Spleen (tissue), 7 donors: ENCODE measurements around the gene CWC22.

Source experiments
- CTCF ChIP-seq, 11 experiments: fragments of 200-600 bp in 7 of 11; fragments of 450-650 bp in 4 of 11; sonication (generic) in 4 of 11; IDR thresholded peaks in 8 of 11; conservative IDR thresholded peaks in 3 of 11; 1 replicate in 7 of 11; 2 replicates in 4 of 11; pipeline versions ENCODE4 v1.4.0 to v1.8.0; 2016 to 2021; ENCODE audit warnings: antibody characterized with exemption in 11 of 11, inconsistent platforms in 4 of 11, mild to moderate bottlenecking in 1 of 11
- POLR2AphosphoS5 ChIP-seq, 3 donors: sonication (generic); formaldehyde crosslinking; IDR thresholded peaks; one replicate each; pipeline ENCODE4 v1.5.1; 2017; ENCODE audit warnings: antibody characterized with exemption in 3 of 3
- donor health status: DM: no; HTN: no; CAD: no; lungs with moderate emphysema.
- donor health status: DM: no; HTN: no; CAD: no.
- donor health status: DM: no; HTN: no; CAD: no.

- TF ChIP-seq CTCF (IDR thresholded peaks at IDR 0.05 in 8 of 11, conservative IDR thresholded peaks at IDR 0.05 in 3 of 11) (no peak), POLR2AphosphoS5 (IDR thresholded peaks at IDR 0.05) (no peak)
These were observed 32.3 kb downstream of the CWC22 start for GRCh38 chr2:179974761-179975160.
